Coronary artery (tissue), 2 donors: Measurements from ENCODE around the gene GABRG3.

ENCODE experiments used
- DNase-seq: peaks from one replicate; pipeline ENCODE4 v3.0.0-alpha.2; 2017; ENCODE audit warnings: low spot score
- H3K27ac ChIP-seq, 2 donors: fragments of 200-600 bp; sonication (generic); one replicate each; pipeline ENCODE4 v1.5.1; 2016 to 2019
- H3K4me3 ChIP-seq: fragments of 200-600 bp; sonication (generic); 2 replicates; pipeline ENCODE4 v1.5.1; 2016; ENCODE audit warnings: mild to moderate bottlenecking, moderate library complexity
- CTCF ChIP-seq: fragments of 200-600 bp; sonication (generic); IDR thresholded peaks from one replicate; pipeline ENCODE4 v1.5.1; 2019; ENCODE audit warnings: antibody characterized with exemption

Gene GABRG3

GRCh38 chr15:27218426-27218825 lies 247.4 kb downstream of the GABRG3 start:
- Histone ChIP-seq H3K4me3 (no peak overlapping the region), H3K27ac (no peak overlapping the region)
- no peak for TF ChIP-seq CTCF
- no peak for DNase-seq

- no peak for DNase-seq
- Histone ChIP-seq H3K27ac (no peak overlapping the region), H3K4me3 (no peak overlapping the region)
- no peak for TF ChIP-seq CTCF
These were observed 248.7 kb downstream of the GABRG3 start for GRCh38 chr15:27219636-27220035.

- DNase-seq, result no peak
- H3K27ac ChIP-seq, result no peak overlapping the region
- no peak overlapping the region for H3K4me3 ChIP-seq
- TF ChIP-seq CTCF, result no peak
These were observed 249.2 kb downstream of the GABRG3 start for GRCh38 chr15:27220199-27220598.

- DNase-seq, result no peak
- H3K4me3 ChIP-seq, result no peak overlapping the region
- H3K27ac ChIP-seq, result no peak overlapping the region
- TF ChIP-seq CTCF, result no peak
These were observed 251.5 kb downstream of the GABRG3 start for GRCh38 chr15:27222479-27222878.

GRCh38 chr15:27223179-27223578 lies 252.2 kb downstream of the GABRG3 start:
- H3K27ac ChIP-seq, result no peak overlapping the region
- TF ChIP-seq CTCF, result no peak
- H3K4me3 ChIP-seq, result no peak overlapping the region
- DNase-seq, result no peak

- DNase-seq, result no peak
- H3K4me3 ChIP-seq, result no peak overlapping the region
- no peak for TF ChIP-seq CTCF
- H3K27ac ChIP-seq, result no peak overlapping the region
These were observed 260.8 kb downstream of the GABRG3 start for GRCh38 chr15:27231811-27232210.

GRCh38 chr15:27232876-27233275 lies 261.9 kb downstream of the GABRG3 start:
- TF ChIP-seq CTCF, result no peak
- Histone ChIP-seq H3K27ac (no peak overlapping the region), H3K4me3 (no peak overlapping the region)
- no peak for DNase-seq
